HepG2 (cell line): ENCODE data around the gene UBQLN4. TPM values are rescaled to one million over a fixed set of nuclear protein-coding genes. Genes with fewer than 3 reads are reported as not detected.

Experiments used
- ATF7 ChIP-seq, 2 experiments: fragments of 450-650 bp in 1 of 2; sonication (generic) in 1 of 2; formaldehyde crosslinking in 1 of 2; IDR thresholded peaks; 2 replicates each; pipeline versions ENCODE4 v1.4.0 to v1.6.1; 2016 to 2020; ENCODE audit warnings: antibody characterized with exemption in 1 of 2, mild to moderate bottlenecking in 1 of 2, missing genetic modification reagents in 1 of 2
- DMAP1 ChIP-seq: IDR thresholded peaks from 2 replicates; pipeline ENCODE4 v1.6.1; 2016
- KLF12 ChIP-seq: sonication (generic); formaldehyde crosslinking; IDR thresholded peaks from 2 replicates; pipeline ENCODE4 v1.4.0; 2020; ENCODE audit warnings: missing genetic modification reagents, borderline replicate concordance
- MYNN ChIP-seq: sonication (generic); formaldehyde crosslinking; IDR thresholded peaks from 2 replicates; pipeline ENCODE4 v1.4.0; 2020; ENCODE audit warnings: mild to moderate bottlenecking, low read depth, missing genetic modification reagents
- POLR2AphosphoS5 ChIP-seq: IDR thresholded peaks from 2 replicates; pipeline ENCODE4 v1.6.1; 2012; ENCODE audit warnings: low read depth, low read length
- RCOR2 ChIP-seq: IDR thresholded peaks from 2 replicates; pipeline ENCODE4 v1.6.1; 2016; ENCODE audit warnings: missing biosample characterization, missing genetic modification reagents
- SRSF9 ChIP-seq: fragments of 200-400 bp; formaldehyde crosslinking; IDR thresholded peaks from 2 replicates; pipeline ENCODE4 v1.6.1; 2018; ENCODE audit warnings: borderline replicate concordance, mild to moderate bottlenecking, low read depth, low read length; ENCODE audit not compliant: insufficient read depth, poor library complexity, severe bottlenecking
- TEAD3 ChIP-seq: optimal IDR thresholded peaks from 2 replicates; pipeline ENCODE3; 2016; ENCODE audit warnings: borderline replicate concordance
- TOPORS ChIP-seq: sonication (generic); formaldehyde crosslinking; IDR thresholded peaks from 2 replicates; pipeline ENCODE4 v1.8.0; 2023; ENCODE audit warnings: mild to moderate bottlenecking, missing genetic modification reagents
- TSC22D2 ChIP-seq: sonication (generic); formaldehyde crosslinking; IDR thresholded peaks from 2 replicates; pipeline ENCODE4 v1.5.1; 2020; ENCODE audit warnings: missing genetic modification reagents, mild to moderate bottlenecking, borderline replicate concordance
- ZFP36L1 ChIP-seq: sonication (generic); formaldehyde crosslinking; IDR thresholded peaks from 2 replicates; pipeline ENCODE4 v1.8.0; 2022; ENCODE audit warnings: mild to moderate bottlenecking, missing genetic modification reagents, moderate library complexity
- ZNF260 ChIP-seq: sonication (generic); formaldehyde crosslinking; IDR thresholded peaks from 2 replicates; pipeline ENCODE4 v1.4.0; 2020; ENCODE audit warnings: missing genetic modification reagents, low read depth, mild to moderate bottlenecking, borderline replicate concordance
- ZNF335 ChIP-seq: sonication (generic); formaldehyde crosslinking; IDR thresholded peaks from 2 replicates; pipeline ENCODE4 v1.4.0; 2020; ENCODE audit warnings: missing genetic modification reagents
- ZNF382 ChIP-seq: sonication (generic); formaldehyde crosslinking; IDR thresholded peaks from 2 replicates; pipeline ENCODE4 v1.5.0; 2020; ENCODE audit warnings: missing genetic modification reagents, mild to moderate bottlenecking, borderline replicate concordance
- ZNF468 ChIP-seq: sonication (generic); formaldehyde crosslinking; IDR thresholded peaks from 2 replicates; pipeline ENCODE4 v1.8.0; 2022; ENCODE audit warnings: mild to moderate bottlenecking, moderate library complexity, missing genetic modification reagents
- ZNF547 ChIP-seq: sonication (generic); formaldehyde crosslinking; IDR thresholded peaks from 2 replicates; pipeline ENCODE4 v1.5.1; 2020; ENCODE audit warnings: mild to moderate bottlenecking, missing genetic modification reagents
- ZNF629 ChIP-seq: sonication (generic); formaldehyde crosslinking; conservative IDR thresholded peaks from 2 replicates; pipeline ENCODE4 v1.5.0; 2020; ENCODE audit warnings: missing genetic modification reagents
- ZNF749 ChIP-seq: sonication (generic); formaldehyde crosslinking; IDR thresholded peaks from 2 replicates; pipeline ENCODE4 v1.8.0; 2022; ENCODE audit warnings: mild to moderate bottlenecking, missing genetic modification reagents, moderate library complexity, borderline replicate concordance
- ZNF780A ChIP-seq: sonication (generic); formaldehyde crosslinking; IDR thresholded peaks from 2 replicates; pipeline ENCODE4 v1.8.0; 2022; ENCODE audit warnings: mild to moderate bottlenecking, missing genetic modification reagents, moderate library complexity
- ZSCAN9 ChIP-seq: IDR thresholded peaks from 2 replicates; pipeline ENCODE4 v1.6.1; 2016; ENCODE audit warnings: borderline replicate concordance
- polyA plus RNA-seq, 8 experiments: library from polyadenylated mRNA; depleted of rRNA in 3 of 8; stranded (reverse) in 7 of 8; unstranded in 1 of 8; fragments of >200 nt; fragmentation: Illumina TruSeq in 4 of 8; extraction: Trizol in 4 of 8; gene quantifications; 2 replicates each; pipeline versions ENCODE4 v1.2.1 to v1.2.3, GENCODE V29; 2011 to 2016; ENCODE audit warnings: low read depth in 4 of 8, missing spikeins in 1 of 8, mixed read lengths in 1 of 8; ENCODE audit not compliant: insufficient read depth in 1 of 8
- total RNA-seq, 5 experiments: library from RNA; depleted of rRNA; stranded (reverse); fragments of >200 nt; fragmentation: Illumina TruSeq; extraction: Trizol; gene quantifications; 2 replicates each; pipeline ENCODE4 v1.2.3, GENCODE V29; 2016; ENCODE audit warnings: low read depth in 1 of 5
- TF ChIP-seq, protein P1 (sequence below): sonication (generic); formaldehyde crosslinking; IDR thresholded peaks from 2 replicates; pipeline ENCODE4 v1.4.0; 2020; ENCODE audit warnings: missing genetic modification reagents
- TF ChIP-seq, protein P2 (sequence below): sonication (generic); formaldehyde crosslinking; IDR thresholded peaks from 2 replicates; pipeline ENCODE4 v1.4.0; 2020; ENCODE audit warnings: missing genetic modification reagents, borderline replicate concordance
- TF ChIP-seq, protein P3 (sequence below): sonication (generic); formaldehyde crosslinking; conservative IDR thresholded peaks from 2 replicates; pipeline ENCODE4 v1.4.0; 2020; ENCODE audit warnings: missing genetic modification reagents
- TF ChIP-seq, protein P4 (sequence below): sonication (generic); formaldehyde crosslinking; IDR thresholded peaks from 2 replicates; pipeline ENCODE4 v1.5.0; 2020; ENCODE audit warnings: missing genetic modification reagents

UBQLN4 gene
- total and polyA plus RNA-seq, 2 of the 13 experiments (the other 11 are each of a cell fraction or from before 2014, with no cell fraction given), result 31.5 to 39.8 TPM

DNA sequence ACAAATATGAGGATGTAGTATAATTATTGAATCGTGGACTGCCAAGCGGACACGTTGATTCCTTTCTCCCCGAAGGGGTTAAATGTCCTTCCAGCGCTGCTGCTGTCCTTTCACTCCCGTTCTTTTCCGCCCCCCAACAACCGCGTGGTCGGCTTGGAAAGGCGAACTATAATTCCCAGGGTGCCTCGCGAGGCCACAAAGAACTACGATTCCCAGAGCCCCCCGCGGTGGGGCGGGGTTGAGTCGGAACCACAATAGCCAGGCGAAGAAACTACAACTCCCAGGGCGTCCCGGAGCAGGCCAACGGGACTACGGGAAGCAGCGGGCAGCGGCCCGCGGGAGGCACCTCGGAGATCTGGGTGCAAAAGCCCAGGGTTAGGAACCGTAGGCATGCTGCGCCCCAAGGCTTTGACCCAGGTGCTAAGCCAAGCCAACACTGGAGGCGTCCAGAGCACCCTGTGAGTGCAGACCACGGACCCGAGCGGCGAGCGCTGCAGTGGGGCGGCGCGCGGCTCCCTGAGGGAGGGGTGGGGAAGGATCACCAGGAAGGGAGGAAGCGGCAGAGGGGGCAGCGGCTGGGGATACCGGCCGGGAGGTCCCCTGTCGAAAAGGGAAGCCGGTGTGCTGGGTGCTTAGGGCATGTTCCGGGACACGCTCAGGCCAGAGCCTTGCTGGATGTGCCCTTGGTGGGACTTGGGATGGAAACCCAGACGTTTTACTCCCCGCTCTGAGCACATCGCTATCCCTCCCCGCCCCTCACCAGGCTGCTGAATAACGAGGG is 1.1 kb upstream of the UBQLN4 start, which contains the start of gene LAMTOR2 (continued):
- TF ChIP-seq ZNF749 (CRISPR knock-in tag), result no peak
- no peak for TF ChIP-seq SRSF9
- no peak for TF ChIP-seq MYNN
- 0 out of 2 replicates have a peak, but pooled peaks have one; percentile 8 for TF ChIP-seq ZNF629 (CRISPR knock-in tag)
- no peak for TF ChIP-seq ZFP36L1
- TF ChIP-seq KLF12, result peak; percentile 74; the same call in 1 of the 2 replicates
- TF ChIP-seq, protein P1, sequence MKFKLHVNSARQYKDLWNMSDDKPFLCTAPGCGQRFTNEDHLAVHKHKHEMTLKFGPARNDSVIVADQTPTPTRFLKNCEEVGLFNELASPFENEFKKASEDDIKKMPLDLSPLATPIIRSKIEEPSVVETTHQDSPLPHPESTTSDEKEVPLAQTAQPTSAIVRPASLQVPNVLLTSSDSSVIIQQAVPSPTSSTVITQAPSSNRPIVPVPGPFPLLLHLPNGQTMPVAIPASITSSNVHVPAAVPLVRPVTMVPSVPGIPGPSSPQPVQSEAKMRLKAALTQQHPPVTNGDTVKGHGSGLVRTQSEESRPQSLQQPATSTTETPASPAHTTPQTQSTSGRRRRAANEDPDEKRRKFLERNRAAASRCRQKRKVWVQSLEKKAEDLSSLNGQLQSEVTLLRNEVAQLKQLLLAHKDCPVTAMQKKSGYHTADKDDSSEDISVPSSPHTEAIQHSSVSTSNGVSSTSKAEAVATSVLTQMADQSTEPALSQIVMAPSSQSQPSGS (CRISPR knock-in tag), result peak; percentile 78
- TF ChIP-seq ZNF468 (CRISPR knock-in tag), result no peak
- peak; percentile 79; the same call in 1 of the 2 replicates for TF ChIP-seq ZSCAN9 (CRISPR knock-in tag)
- no peak for TF ChIP-seq RCOR2 (CRISPR knock-in tag)
- TF ChIP-seq TSC22D2 (CRISPR knock-in tag), result peak; percentile 45; the same call in 1 of the 2 replicates
- TF ChIP-seq, protein P2, sequence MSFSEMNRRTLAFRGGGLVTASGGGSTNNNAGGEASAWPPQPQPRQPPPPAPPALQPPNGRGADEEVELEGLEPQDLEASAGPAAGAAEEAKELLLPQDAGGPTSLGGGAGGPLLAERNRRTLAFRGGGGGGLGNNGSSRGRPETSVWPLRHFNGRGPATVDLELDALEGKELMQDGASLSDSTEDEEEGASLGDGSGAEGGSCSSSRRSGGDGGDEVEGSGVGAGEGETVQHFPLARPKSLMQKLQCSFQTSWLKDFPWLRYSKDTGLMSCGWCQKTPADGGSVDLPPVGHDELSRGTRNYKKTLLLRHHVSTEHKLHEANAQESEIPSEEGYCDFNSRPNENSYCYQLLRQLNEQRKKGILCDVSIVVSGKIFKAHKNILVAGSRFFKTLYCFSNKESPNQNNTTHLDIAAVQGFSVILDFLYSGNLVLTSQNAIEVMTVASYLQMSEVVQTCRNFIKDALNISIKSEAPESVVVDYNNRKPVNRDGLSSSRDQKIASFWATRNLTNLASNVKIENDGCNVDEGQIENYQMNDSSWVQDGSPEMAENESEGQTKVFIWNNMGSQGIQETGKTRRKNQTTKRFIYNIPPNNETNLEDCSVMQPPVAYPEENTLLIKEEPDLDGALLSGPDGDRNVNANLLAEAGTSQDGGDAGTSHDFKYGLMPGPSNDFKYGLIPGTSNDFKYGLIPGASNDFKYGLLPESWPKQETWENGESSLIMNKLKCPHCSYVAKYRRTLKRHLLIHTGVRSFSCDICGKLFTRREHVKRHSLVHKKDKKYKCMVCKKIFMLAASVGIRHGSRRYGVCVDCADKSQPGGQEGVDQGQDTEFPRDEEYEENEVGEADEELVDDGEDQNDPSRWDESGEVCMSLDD, result peak; percentile 81; the same call in 1 of the 2 replicates
- no peak for TF ChIP-seq ZNF780A
- peak; percentile 85 for TF ChIP-seq POLR2AphosphoS5
- TF ChIP-seq ZNF382, result no peak
- no peak for TF ChIP-seq ZNF260 (CRISPR knock-in tag)
- peak; percentile 85; the same call in 1 of the 2 replicates for TF ChIP-seq ZNF335
- TF ChIP-seq, protein P3, sequence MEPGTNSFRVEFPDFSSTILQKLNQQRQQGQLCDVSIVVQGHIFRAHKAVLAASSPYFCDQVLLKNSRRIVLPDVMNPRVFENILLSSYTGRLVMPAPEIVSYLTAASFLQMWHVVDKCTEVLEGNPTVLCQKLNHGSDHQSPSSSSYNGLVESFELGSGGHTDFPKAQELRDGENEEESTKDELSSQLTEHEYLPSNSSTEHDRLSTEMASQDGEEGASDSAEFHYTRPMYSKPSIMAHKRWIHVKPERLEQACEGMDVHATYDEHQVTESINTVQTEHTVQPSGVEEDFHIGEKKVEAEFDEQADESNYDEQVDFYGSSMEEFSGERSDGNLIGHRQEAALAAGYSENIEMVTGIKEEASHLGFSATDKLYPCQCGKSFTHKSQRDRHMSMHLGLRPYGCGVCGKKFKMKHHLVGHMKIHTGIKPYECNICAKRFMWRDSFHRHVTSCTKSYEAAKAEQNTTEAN, result no peak; the same call in 1 of the 2 replicates
- TF ChIP-seq DMAP1 (CRISPR knock-in tag), result peak; percentile 97
- TF ChIP-seq ZNF547 (CRISPR knock-in tag), result peak; percentile 44; the same call in 1 of the 2 replicates
- TF ChIP-seq TEAD3 (CRISPR knock-in tag), result peak; percentile 52
- TF ChIP-seq, protein P4, sequence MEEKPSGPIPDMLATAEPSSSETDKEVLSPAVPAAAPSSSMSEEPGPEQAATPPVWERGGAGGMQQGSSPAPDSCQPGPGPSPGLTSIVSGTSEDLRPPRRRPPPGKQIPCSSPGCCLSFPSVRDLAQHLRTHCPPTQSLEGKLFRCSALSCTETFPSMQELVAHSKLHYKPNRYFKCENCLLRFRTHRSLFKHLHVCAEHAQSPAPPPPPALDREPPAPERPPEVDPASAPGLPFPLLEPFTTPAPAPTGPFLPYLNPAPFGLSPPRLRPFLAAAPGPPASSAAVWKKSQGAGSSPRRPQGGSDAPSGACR (CRISPR knock-in tag), result no peak
- no peak for TF ChIP-seq TOPORS (CRISPR knock-in tag)
- no peak for TF ChIP-seq ATF7 (IDR thresholded peaks at IDR 0.05)
- 0 out of 2 replicates have a peak, but pooled peaks have one; percentile 44 for TF ChIP-seq ATF7 (CRISPR knock-in tag; IDR thresholded peaks at IDR 0.05)
